ENCODE data around the gene PHACTR1.

DNA sequence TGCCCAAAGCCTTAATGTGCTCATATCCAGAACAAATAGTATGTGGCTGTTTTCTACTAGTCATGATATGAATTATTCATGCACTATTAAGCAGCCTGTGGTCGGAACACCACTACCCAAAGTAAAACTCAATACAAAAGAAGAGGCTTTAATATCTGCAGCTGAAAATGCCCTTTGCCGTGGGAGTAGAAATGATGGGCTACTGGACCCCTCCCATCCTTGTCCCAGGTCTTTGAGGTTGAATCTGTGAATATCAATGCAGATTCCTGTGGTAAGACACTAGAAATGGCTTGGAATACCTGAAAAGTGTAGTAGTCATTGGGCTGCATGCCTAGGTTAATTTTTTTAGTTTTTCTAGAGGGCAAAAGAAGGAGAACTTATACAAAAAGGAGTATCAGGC, 308.0 kb downstream of the PHACTR1 start:
- TF ChIP-seq CTCF (conservative IDR thresholded peaks at IDR 0.05; ENCODE audit: low read depth, low read length): no peak
- TF ChIP-seq EZH2 (IDR thresholded peaks at IDR 0.05; ENCODE audit: low read length, unreplicated experiment): no peak

All from PC-3 (cell line).